ENCODE data around the gene KCNIP1.

KCNIP1 gene

GRCh38 chr5:170503990-170504596, at the start of gene KCNIP1:
Gene KCNIP1 (plus strand): TSS chr5:170504020.
- DNase-seq, result no peak

GRCh38 chr5:170463426-170463825, 40.4 kb upstream of the KCNIP1 start:
- DNase-seq, result no peak

- DNase-seq, result no peak
These were observed 39.3 kb upstream of the KCNIP1 start for GRCh38 chr5:170464280-170465127.

- no peak for DNase-seq
These were observed 37.3 kb upstream of the KCNIP1 start for GRCh38 chr5:170466553-170466952.

GRCh38 chr5:170466988-170467707, 36.7 kb upstream of the KCNIP1 start:
- DNase-seq, result peak; percentile 83

GRCh38 chr5:170468633-170469285, 35.1 kb upstream of the KCNIP1 start:
- DNase-seq, result no peak

GRCh38 chr5:170469414-170469813, 34.4 kb upstream of the KCNIP1 start:
- DNase-seq, result no peak

- no peak for DNase-seq
These were observed 33.5 kb upstream of the KCNIP1 start for GRCh38 chr5:170470275-170470674.

GRCh38 chr5:170470808-170471404, 32.9 kb upstream of the KCNIP1 start:
- no peak for DNase-seq

- DNase-seq, result no peak
These were observed 32.2 kb upstream of the KCNIP1 start for GRCh38 chr5:170471551-170472178.

GRCh38 chr5:170473642-170474041, 30.2 kb upstream of the KCNIP1 start:
- DNase-seq, result no peak

- no peak for DNase-seq
These were observed 29.1 kb upstream of the KCNIP1 start for GRCh38 chr5:170474489-170475274.

GRCh38 chr5:170475294-170476000, 28.4 kb upstream of the KCNIP1 start:
- DNase-seq, result no peak

- no peak for DNase-seq
These were observed 27.1 kb upstream of the KCNIP1 start for GRCh38 chr5:170476704-170477103.

- DNase-seq, result no peak
These were observed 25.9 kb upstream of the KCNIP1 start for GRCh38 chr5:170477906-170478305.

GRCh38 chr5:170478306-170478705, 25.5 kb upstream of the KCNIP1 start:
- no peak for DNase-seq

GRCh38 chr5:170479484-170479883, 24.3 kb upstream of the KCNIP1 start:
- no peak for DNase-seq

- no peak for DNase-seq
These were observed 23.6 kb upstream of the KCNIP1 start for GRCh38 chr5:170480260-170480659.

GRCh38 chr5:170481849-170482248, 22.0 kb upstream of the KCNIP1 start:
- DNase-seq, result no peak

- no peak for DNase-seq
These were observed 21.3 kb upstream of the KCNIP1 start for GRCh38 chr5:170482511-170482910.

Measured in activated CD4-positive, alpha-beta T cell treated with anti-CD3 and anti-CD28 coated beads, Interleukin-2, amount 50 U/mL, for 16 hours (primary cell).